Spleen (tissue), 13 donors: ENCODE data around the gene COBL. TPM values are rescaled to one million over a fixed set of nuclear protein-coding genes. Genes with fewer than 3 reads are reported as not detected.

Source experiments
- DNase-seq: peaks from one replicate; pipeline ENCODE4 v3.0.0-alpha.2; 2020
- H3K27ac ChIP-seq, 8 donors: fragments of 200-600 bp; sonication (generic) in 7 of 8; 1 replicate in 4 of 8; 2 replicates in 4 of 8; pipeline versions ENCODE4 v1.5.0 to v1.8.0; 2016 to 2021; ENCODE audit warnings: inconsistent platforms in 4 of 8, mild to moderate bottlenecking in 4 of 8, moderate library complexity in 1 of 8
- H3K27me3 ChIP-seq, 7 donors: fragments of 200-600 bp; sonication (generic) in 6 of 7; replicated peaks in 1 of 7; 1 replicate in 4 of 7; 2 replicates in 3 of 7; pipeline versions ENCODE4 v1.5.0 to v1.8.0; 2016 to 2021; ENCODE audit warnings: inconsistent platforms in 3 of 7, mild to moderate bottlenecking in 1 of 7
- H3K36me3 ChIP-seq, 6 donors: fragments of 200-600 bp; sonication (generic) in 5 of 6; 1 replicate in 4 of 6; 2 replicates in 2 of 6; pipeline versions ENCODE4 v1.5.0 to v1.8.0; 2016 to 2021; ENCODE audit warnings: inconsistent platforms in 2 of 6
- H3K4me1 ChIP-seq, 6 donors: fragments of 200-600 bp; sonication (generic) in 5 of 6; 1 replicate in 3 of 6; 2 replicates in 3 of 6; pipeline versions ENCODE4 v1.5.0 to v1.8.0; 2016 to 2021; ENCODE audit warnings: inconsistent platforms in 3 of 6
- H3K4me3 ChIP-seq, 8 donors: fragments of 200-600 bp; sonication (generic) in 7 of 8; 1 replicate in 4 of 8; 2 replicates in 4 of 8; pipeline versions ENCODE4 v1.5.0 to v1.8.0; 2016 to 2021; ENCODE audit warnings: inconsistent platforms in 4 of 8, mild to moderate bottlenecking in 4 of 8, moderate library complexity in 2 of 8
- H3K9me3 ChIP-seq, 8 donors: fragments of 200-600 bp; sonication (generic) in 7 of 8; 1 replicate in 4 of 8; 2 replicates in 4 of 8; pipeline versions ENCODE4 v1.5.0 to v1.8.0; 2016 to 2021; ENCODE audit warnings: inconsistent platforms in 4 of 8
- POLR2A ChIP-seq, 3 donors: fragments of 450-650 bp; IDR thresholded peaks; one replicate each; pipeline ENCODE4 v1.5.1; 2017; ENCODE audit warnings: antibody characterized with exemption in 3 of 3, mild to moderate bottlenecking in 1 of 3
- POLR2AphosphoS5 ChIP-seq, 3 donors: sonication (generic); formaldehyde crosslinking; IDR thresholded peaks; one replicate each; pipeline ENCODE4 v1.5.1; 2017; ENCODE audit warnings: antibody characterized with exemption in 3 of 3
- WGBS, 5 donors: extraction: QIAGEN DNeasy Blood & Tissue Kit in 3 of 5; methylation state at CpG; one replicate each; pipeline versions ENCODE4 v1.1.5 to v1.1.7; 2013 to 2018; 5-methylcytosine and 5-hydroxymethylcytosine counted together
- intact Hi-C: fragments of 100-400 bp; cut with DNase I; formaldehyde crosslinking; loops from one replicate; pipeline ENCODE4 v1.15.0; 2023; ENCODE audit warnings: low total_unique reads
- long read RNA-seq, 2 donors: transcript quantifications; one replicate each; lab custom pipeline, GENCODE V29; 2026
- polyA plus RNA-seq, 3 donors: library from polyadenylated mRNA; stranded (reverse); fragments of 200-250 nt; gene quantifications; one replicate each; pipeline ENCODE4 v1.2.1, GENCODE V29; 2013
- total RNA-seq, 7 donors: library from RNA; depleted of rRNA in 3 of 7; stranded (reverse); fragments of >200 nt in 3 of 7; fragmentation: NEBNext Ultra II Directional in 4 of 7; extraction: Animal tissue kit (Norgen Biotek cat#: 25700) in 4 of 7; gene quantifications; one replicate each; pipeline versions ENCODE4 v1.1.0 to v1.2.1, GENCODE V29; 2016 to 2021
- TF ChIP-seq, protein P1 (sequence below), 11 experiments: fragments of 200-600 bp in 7 of 11; fragments of 450-650 bp in 4 of 11; sonication (generic) in 4 of 11; IDR thresholded peaks in 8 of 11; conservative IDR thresholded peaks in 3 of 11; 1 replicate in 7 of 11; 2 replicates in 4 of 11; pipeline versions ENCODE4 v1.4.0 to v1.8.0; 2016 to 2021; ENCODE audit warnings: antibody characterized with exemption in 11 of 11, inconsistent platforms in 4 of 11, mild to moderate bottlenecking in 1 of 11
- donor health status: healthy with polysubstance abuse.
- donor health status: DM: no; HTN: no; CAD: no; lungs with moderate emphysema.
- donor health status: DM: no; HTN: no; CAD: no.
- donor health status: Bipolar disorder and iron deficiency.
- donor health status: healthy.
- donor health status: DM: no; HTN: no; CAD: no.
- donor health status: DM: yes; HTN: yes; CAD: no.

Gene COBL, protein sequence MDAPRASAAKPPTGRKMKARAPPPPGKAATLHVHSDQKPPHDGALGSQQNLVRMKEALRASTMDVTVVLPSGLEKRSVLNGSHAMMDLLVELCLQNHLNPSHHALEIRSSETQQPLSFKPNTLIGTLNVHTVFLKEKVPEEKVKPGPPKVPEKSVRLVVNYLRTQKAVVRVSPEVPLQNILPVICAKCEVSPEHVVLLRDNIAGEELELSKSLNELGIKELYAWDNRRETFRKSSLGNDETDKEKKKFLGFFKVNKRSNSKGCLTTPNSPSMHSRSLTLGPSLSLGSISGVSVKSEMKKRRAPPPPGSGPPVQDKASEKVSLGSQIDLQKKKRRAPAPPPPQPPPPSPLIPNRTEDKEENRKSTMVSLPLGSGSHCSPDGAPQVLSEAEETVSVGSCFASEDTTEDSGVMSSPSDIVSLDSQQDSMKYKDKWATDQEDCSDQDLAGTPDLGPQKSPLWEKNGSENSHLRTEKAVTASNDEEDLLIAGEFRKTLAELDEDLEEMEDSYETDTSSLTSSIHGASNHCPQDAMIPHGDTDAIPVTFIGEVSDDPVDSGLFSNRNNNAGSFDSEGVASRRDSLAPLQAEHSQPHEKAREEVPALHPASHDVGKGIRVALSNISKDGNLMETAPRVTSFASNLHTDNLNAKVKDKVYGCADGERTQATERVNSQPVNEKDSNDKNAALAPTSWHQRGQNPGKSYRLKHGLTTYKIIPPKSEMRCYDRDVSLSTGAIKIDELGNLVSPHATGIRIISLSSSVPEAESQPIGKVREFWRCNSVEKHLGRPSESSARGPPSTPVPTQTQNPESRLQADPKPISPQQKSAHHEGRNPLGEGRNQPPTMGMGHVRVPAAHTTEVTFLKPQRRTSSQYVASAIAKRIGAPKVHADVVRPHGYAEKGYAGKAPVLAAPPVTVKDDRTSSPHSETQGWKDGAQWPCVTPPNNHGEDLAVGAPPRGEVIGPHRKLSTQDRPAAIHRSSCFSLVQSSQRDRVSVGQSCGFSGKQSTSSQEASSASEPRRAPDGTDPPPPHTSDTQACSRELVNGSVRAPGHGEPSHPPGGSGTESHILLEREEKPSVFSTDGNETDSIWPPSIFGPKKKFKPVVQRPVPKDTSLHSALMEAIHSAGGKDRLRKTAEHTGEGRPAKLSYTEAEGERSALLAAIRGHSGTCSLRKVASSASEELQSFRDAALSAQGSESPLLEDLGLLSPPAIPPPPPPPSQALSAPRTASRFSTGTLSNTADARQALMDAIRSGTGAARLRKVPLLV
- total RNA-seq (under 1 TPM in 6 of 7 donors, not detected in 1; 0.09 to 0.69 (median 0.58) TPM), polyA plus RNA-seq (under 1 TPM; 0.09 to 0.80 (median 0.35) TPM)
- long read RNA-seq, donor 1, result 0 reads
- long read RNA-seq, donor 2, result 0 reads

DNA sequence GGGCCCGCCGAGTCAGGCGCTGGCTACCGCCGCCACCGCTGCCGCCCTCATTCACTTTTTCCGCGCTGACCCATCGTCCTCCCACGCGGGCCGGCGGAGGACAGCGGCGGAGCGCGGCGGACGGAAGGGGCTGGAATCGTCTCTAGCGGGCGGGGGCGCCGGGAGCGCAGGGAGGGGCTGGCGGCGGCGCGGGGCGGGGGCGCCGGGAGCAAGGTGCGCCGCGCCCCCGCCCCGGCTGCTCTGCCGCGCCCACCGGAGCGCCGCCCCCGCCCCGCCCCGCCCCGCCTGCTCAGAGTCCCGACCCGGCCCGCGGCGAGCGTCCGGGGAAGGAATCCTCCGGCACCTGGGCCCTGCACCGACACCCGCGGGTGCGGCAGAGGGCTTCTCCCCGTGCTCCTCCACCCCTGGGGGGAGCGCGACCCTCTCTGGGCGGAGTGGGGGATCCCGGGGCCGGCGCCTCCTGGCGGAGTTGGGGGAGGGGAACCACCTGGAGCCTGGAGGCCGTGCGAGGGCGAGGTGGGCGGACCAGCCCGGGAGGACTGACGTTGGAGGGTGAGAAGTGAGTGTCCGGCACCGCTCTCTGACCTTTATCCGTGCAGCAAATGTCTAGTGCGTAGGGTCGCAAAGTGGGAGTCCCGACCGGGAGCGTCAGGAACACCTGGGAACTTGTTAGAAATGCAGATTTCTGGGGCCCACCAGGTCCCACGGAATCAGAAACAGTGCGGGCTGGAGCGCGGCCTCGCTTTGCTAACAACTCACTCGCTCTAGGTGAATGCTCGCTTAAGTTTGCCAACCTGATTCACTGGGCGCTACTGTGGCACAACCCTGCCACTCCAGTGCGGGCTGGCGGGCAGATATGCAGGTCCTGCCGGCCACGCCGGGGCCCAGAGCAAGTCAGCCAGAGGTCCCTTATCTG is at the start of gene COBL:
TSS of gene COBL (minus strand) at position 144 of the 916 bp plus-strand sequence. CDS start 176 bp downstream, outside the sequence.
- intact Hi-C loops, result no loop called here
- H3K36me3 ChIP-seq, result no peaks in the 10 kb centered on the region
- no peaks in the 10 kb centered on the region for H3K9me3 ChIP-seq
- H3K4me3 ChIP-seq, result peak within 1 kb of the TSS in 7 of 8 donors; percentile 35 to 66 (median 39)
- peaks cover 0 to 24% (median 18%) of the 10 kb centered on the region in 6 donors for H3K4me1 ChIP-seq
- TF ChIP-seq POLR2AphosphoS5 (IDR thresholded peaks at IDR 0.05) (no peak), POLR2A (IDR thresholded peaks at IDR 0.05) (no peak)
- TF ChIP-seq, protein P1, sequence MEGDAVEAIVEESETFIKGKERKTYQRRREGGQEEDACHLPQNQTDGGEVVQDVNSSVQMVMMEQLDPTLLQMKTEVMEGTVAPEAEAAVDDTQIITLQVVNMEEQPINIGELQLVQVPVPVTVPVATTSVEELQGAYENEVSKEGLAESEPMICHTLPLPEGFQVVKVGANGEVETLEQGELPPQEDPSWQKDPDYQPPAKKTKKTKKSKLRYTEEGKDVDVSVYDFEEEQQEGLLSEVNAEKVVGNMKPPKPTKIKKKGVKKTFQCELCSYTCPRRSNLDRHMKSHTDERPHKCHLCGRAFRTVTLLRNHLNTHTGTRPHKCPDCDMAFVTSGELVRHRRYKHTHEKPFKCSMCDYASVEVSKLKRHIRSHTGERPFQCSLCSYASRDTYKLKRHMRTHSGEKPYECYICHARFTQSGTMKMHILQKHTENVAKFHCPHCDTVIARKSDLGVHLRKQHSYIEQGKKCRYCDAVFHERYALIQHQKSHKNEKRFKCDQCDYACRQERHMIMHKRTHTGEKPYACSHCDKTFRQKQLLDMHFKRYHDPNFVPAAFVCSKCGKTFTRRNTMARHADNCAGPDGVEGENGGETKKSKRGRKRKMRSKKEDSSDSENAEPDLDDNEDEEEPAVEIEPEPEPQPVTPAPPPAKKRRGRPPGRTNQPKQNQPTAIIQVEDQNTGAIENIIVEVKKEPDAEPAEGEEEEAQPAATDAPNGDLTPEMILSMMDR (IDR thresholded peaks at IDR 0.05 in 8 of 11, conservative IDR thresholded peaks at IDR 0.05 in 3 of 11), result no peak
- 3 to 6% (median 5%) methylated on average over 49 to 94 of the region's 94 CpGs for WGBS, 5 donors
- H3K27me3 ChIP-seq, result peaks cover 0 to 63% (median 22%) of the 10 kb centered on the region in 7 donors
- DNase-seq, result no peak
- H3K27ac ChIP-seq, result no peak within 1 kb of the TSS

DNA sequence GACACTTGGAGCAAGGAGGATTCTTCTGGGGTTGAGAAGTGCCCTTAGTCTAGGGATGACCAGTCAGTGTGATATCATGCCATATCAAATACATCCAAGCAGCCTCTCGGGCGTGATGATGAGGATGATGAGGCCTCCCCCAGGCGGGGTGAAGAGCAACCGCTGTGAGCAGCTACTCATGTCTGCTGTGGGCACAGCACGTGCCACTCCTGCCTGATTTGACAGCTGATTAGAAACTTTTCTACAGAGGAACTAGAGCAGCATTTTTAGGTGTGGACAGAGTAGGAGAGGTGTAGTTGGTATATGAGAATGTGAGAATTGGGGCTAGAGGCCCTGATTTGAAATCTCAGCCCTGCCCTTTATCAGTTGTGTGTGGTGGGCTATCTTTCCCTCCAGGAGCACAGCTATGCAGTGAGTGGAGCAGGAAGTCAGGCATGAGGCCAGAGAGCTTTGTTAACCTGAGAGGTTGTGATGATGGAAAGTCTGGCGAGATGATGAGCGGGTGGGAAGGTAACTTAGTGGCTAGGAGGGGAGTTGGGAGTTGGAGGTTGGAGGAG is 49.6 kb upstream of the COBL start:
- Histone ChIP-seq H3K9me3 (no peaks in the 10 kb centered on the region), H3K4me1 (no peaks in the 10 kb centered on the region), H3K27me3 (peaks cover 0 to 16% (median 0%) of the 10 kb centered on the region in 7 donors), H3K36me3 (no peaks in the 10 kb centered on the region), H3K27ac (no peak overlapping the region), H3K4me3 (no peak overlapping the region)
- intact Hi-C loops, result loop anchor here (5.0 kb wide), 1 partner anchor 204 kb away; no protein-coding TSS in a partner anchor
- DNase-seq, result no peak
- TF ChIP-seq, protein P1 (IDR thresholded peaks at IDR 0.05 in 8 of 11, conservative IDR thresholded peaks at IDR 0.05 in 3 of 11), result no peak
- no peak for TF ChIP-seq POLR2AphosphoS5 (IDR thresholded peaks at IDR 0.05)
- WGBS, 5 donors, result 78 to 90% (median 82%) methylated on average over 7 of the region's 7 CpGs

DNA sequence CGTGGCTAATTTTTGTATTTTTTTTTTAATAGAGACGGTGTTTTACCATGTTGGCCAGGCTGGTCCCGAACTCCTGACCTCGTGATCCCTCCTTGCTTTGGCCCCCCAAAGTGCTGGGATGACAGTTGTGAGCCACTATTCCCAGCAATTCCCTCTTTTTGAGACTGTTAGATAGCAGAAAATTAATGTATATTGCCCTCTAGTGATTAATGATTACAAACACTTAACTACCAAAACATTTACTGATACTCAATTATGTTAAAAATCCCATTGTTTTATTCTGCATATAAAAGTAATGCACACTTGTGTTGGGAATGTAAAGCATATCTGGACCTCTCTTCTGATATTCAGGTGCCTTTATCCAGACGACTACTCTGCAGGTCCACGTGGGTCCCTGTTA is 41.2 kb upstream of the COBL start:
- Histone ChIP-seq H3K27me3 (no peaks in the 10 kb centered on the region), H3K27ac (no peak overlapping the region), H3K9me3 (peaks cover 0 to 11% (median 2%) of the 10 kb centered on the region in 8 donors), H3K4me3 (no peak overlapping the region), H3K4me1 (no peaks in the 10 kb centered on the region), H3K36me3 (no peaks in the 10 kb centered on the region)
- 77 to 88% (median 83%) methylated on average over 6 of the region's 6 CpGs for WGBS, 5 donors
- TF ChIP-seq POLR2A (IDR thresholded peaks at IDR 0.05), result no peak
- TF ChIP-seq, protein P1 (IDR thresholded peaks at IDR 0.05 in 8 of 11, conservative IDR thresholded peaks at IDR 0.05 in 3 of 11), result no peak
- no peak for TF ChIP-seq POLR2AphosphoS5 (IDR thresholded peaks at IDR 0.05)
- DNase-seq, result no peak
- intact Hi-C loops, result no loop called here
